Ovary (tissue), 9 donors: Measurements from ENCODE around the gene FGD3. TPM values are rescaled to one million over a fixed set of nuclear protein-coding genes. Genes with fewer than 3 reads are reported as not detected.

Source experiments
- DNase-seq, 5 donors: peaks; one replicate each; pipeline ENCODE4 v3.0.0-alpha.2; 2019 to 2020
- H3K27ac ChIP-seq, 2 donors: fragments of 200-600 bp; one replicate each; pipeline versions ENCODE4 v1.5.1 to v1.8.0; 2019 to 2022
- H3K27me3 ChIP-seq: fragments of 200-600 bp; one replicate; pipeline ENCODE4 v1.8.0; 2022
- H3K36me3 ChIP-seq: fragments of 200-600 bp; sonication (generic); one replicate; pipeline ENCODE4 v1.5.1; 2019
- H3K4me1 ChIP-seq: one replicate; pipeline ENCODE4 v1.8.1; 2013; ENCODE audit warnings: mild to moderate bottlenecking, moderate library complexity; ENCODE audit not compliant: insufficient read depth
- H3K4me3 ChIP-seq: fragments of 200-600 bp; sonication (generic); one replicate; pipeline ENCODE4 v1.5.1; 2017
- H3K9me3 ChIP-seq, 2 donors: fragments of 200-600 bp in 1 of 2; sonication (generic) in 1 of 2; one replicate each; pipeline versions ENCODE4 v1.5.1 to v1.8.1; 2013 to 2019; ENCODE audit warnings: mild to moderate bottlenecking in 1 of 2, moderate library complexity in 1 of 2
- EP300 ChIP-seq: sonication (generic); formaldehyde crosslinking; IDR thresholded peaks from one replicate; pipeline ENCODE4 v1.6.1; 2017; ENCODE audit warnings: antibody characterized with exemption
- POLR2A ChIP-seq: fragments of 450-650 bp; IDR thresholded peaks from one replicate; pipeline ENCODE4 v1.6.1; 2017; ENCODE audit warnings: antibody characterized with exemption, mild to moderate bottlenecking, moderate library complexity
- WGBS, 3 donors: extraction: QIAGEN DNeasy Blood & Tissue Kit in 1 of 3; methylation state at CpG; one replicate each; pipeline versions ENCODE4 v1.1.5 to v1.1.7; 2013 to 2017; 5-methylcytosine and 5-hydroxymethylcytosine counted together
- intact Hi-C, 4 donors: fragments of 100-400 bp; cut with DNase I; formaldehyde crosslinking; loops; one replicate each; pipeline versions ENCODE4 v1.11.0 to v1.15.1; 2022 to 2023
- polyA plus RNA-seq, 2 donors: library from polyadenylated mRNA; stranded (reverse); fragments of 200-250 nt in 1 of 2; fragments of 350-450 nt in 1 of 2; fragmentation: Illumina TruSeq in 1 of 2; extraction: RNeasy Lipid Tissue Mini Kit (QIAGEN cat#74804) in 1 of 2; gene quantifications; one replicate each; pipeline ENCODE4 v1.2.3, GENCODE V29; 2013 to 2014
- total RNA-seq, 7 donors: library from RNA; depleted of rRNA in 2 of 7; stranded (reverse); fragments of >200 nt in 2 of 7; fragmentation: NEBNext Ultra II Directional in 3 of 7; extraction: Animal tissue kit (Norgen Biotek cat#: 25700) in 3 of 7; gene quantifications; one replicate each; pipeline versions ENCODE4 v1.1.0 to v1.2.4, GENCODE V29; 2016 to 2023
- TF ChIP-seq, protein P1 (sequence below), 3 donors: fragments of 450-650 bp in 2 of 3; fragments of 200-600 bp in 1 of 3; IDR thresholded peaks; one replicate each; pipeline versions ENCODE4 v1.5.1 to v1.8.0; 2016 to 2022; ENCODE audit warnings: antibody characterized with exemption in 3 of 3, mild to moderate bottlenecking in 1 of 3
- donor health status: DM: no; HTN: no; CAD: no; lungs with moderate emphysema.
- donor health status: DM: no; HTN: no; CAD: no.
- donor health status: Bipolar disorder and iron deficiency.
- donor health status: DM: yes; HTN: yes; CAD: no.
- donor health status: DM: no; HTN: no; CAD: no.
- donor health status: DM: yes; HTN: yes; CAD: no.

Gene FGD3
- total and polyA plus RNA-seq, 9 donors: 1.1 to 6.7 (median 2.0) TPM

DNA sequence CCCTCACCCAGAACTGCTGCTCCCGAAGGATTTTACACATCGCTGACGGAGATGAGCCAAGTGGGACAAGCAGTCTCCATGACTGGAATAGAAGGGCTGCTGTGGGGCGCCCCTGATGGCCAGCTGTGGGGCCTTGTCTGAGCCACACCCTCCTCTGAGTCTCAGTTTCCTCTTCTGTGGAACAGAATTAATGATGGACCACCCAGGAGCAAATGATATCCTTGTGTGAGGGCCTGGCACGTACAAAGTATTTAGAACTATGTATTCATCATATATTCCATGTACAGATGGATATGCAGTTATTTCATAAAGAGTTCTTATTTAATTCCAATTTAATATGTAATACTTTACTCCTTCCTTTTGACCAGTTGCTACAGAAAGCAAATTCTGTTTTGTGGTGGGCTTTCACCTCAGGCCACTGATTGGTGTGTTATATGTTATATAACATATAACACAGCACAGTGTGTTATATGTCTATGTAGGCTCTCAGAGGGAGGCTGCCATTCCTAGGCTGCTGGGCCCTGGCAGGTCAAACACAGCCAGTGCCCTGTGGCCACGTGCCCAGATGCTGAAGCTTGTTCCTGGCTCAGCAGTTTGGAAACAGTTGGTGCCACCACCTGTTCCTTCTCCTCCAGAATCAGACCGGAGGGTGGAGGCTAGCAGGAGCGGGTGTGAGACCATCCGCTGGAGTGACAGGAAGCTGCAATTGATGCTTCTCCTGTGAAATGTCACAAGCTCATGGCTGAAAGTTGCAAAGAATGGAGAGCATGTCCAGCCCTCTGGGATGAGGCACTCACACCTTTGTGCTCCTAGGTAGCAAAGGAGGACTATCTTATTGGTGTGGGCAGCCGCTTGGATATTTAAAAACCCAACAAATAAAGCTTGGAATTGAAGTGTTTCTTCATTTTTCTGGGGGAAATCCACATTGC lies 4.4 kb upstream of the FGD3 start:
- no peaks in the 10 kb centered on the region for H3K27me3 ChIP-seq
- intact Hi-C loops: no loop called here
- no peak overlapping the region for H3K27ac ChIP-seq
- DNase-seq: no peak
- no peaks in the 10 kb centered on the region for H3K36me3 ChIP-seq
- TF ChIP-seq EP300: no peak
- TF ChIP-seq POLR2A: no peak
- TF ChIP-seq, protein P1, sequence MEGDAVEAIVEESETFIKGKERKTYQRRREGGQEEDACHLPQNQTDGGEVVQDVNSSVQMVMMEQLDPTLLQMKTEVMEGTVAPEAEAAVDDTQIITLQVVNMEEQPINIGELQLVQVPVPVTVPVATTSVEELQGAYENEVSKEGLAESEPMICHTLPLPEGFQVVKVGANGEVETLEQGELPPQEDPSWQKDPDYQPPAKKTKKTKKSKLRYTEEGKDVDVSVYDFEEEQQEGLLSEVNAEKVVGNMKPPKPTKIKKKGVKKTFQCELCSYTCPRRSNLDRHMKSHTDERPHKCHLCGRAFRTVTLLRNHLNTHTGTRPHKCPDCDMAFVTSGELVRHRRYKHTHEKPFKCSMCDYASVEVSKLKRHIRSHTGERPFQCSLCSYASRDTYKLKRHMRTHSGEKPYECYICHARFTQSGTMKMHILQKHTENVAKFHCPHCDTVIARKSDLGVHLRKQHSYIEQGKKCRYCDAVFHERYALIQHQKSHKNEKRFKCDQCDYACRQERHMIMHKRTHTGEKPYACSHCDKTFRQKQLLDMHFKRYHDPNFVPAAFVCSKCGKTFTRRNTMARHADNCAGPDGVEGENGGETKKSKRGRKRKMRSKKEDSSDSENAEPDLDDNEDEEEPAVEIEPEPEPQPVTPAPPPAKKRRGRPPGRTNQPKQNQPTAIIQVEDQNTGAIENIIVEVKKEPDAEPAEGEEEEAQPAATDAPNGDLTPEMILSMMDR (IDR thresholded peaks at IDR 0.05): no peak
- no peaks in the 10 kb centered on the region for H3K4me1 ChIP-seq
- 76 to 85% (median 79%) methylated on average over 10 of the region's 10 CpGs for WGBS, 3 donors
- no peaks in the 10 kb centered on the region for H3K9me3 ChIP-seq
- no peak overlapping the region for H3K4me3 ChIP-seq

DNA sequence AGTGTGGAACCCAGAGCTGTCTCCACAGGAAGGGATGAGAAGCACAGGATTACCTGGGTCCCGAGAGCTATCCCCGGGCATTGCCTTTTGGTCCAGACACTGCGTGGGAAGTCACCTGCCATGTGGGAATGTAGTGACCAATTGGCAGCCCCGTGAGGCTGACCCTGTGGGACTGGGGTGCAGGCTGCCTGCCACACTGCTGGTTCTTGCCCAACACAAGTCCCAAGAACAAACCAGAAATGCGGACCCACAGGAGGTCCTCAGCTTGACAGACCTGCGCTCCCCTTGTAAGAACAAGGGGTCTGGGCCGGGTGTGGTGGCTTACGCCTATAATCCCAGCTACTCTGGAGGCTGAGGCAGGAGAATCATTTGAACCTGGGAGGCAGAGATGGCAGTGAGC lies 2.4 kb upstream of the FGD3 start:
- no peaks in the 10 kb centered on the region for H3K9me3 ChIP-seq
- 76 to 82% (median 81%) methylated on average over 8 of the region's 8 CpGs for WGBS, 3 donors

DNA sequence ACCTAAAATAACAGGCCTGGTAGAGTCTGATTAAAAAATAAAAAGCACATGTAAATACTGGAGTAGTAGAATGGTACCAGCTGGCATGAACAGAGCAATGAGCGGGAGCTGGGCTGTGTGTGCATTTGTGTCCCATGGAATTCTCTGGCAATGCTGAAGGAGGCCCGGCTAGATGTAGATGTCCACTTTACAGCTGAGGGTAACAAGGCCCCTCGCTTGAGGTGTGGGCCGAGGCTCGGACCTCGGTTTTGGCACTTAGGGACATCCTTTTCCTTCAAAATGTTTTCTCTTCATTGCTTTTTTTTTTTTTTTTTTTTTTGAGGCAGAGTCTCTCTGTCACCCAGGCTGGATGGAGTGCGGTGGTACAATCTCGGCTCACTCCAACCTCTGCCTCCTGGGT lies 1.5 kb upstream of the FGD3 start:
- Histone ChIP-seq H3K27me3 (no peaks in the 10 kb centered on the region), H3K4me3 (no peak overlapping the region), H3K36me3 (no peaks in the 10 kb centered on the region), H3K9me3 (no peaks in the 10 kb centered on the region), H3K27ac (no peak overlapping the region), H3K4me1 (no peaks in the 10 kb centered on the region)
- 94 to 99% (median 97%) methylated on average over 8 of the region's 8 CpGs for WGBS, 3 donors
- DNase-seq: no peak
- intact Hi-C loops: no loop called here
- TF ChIP-seq EP300: no peak
- TF ChIP-seq POLR2A: no peak
- TF ChIP-seq, protein P1 (IDR thresholded peaks at IDR 0.05): no peak

More for the DNA sequence above, 2.4 kb upstream of the FGD3 start:
- Histone ChIP-seq H3K4me1 (no peaks in the 10 kb centered on the region), H3K36me3 (no peaks in the 10 kb centered on the region), H3K27ac (no peak overlapping the region), H3K4me3 (no peak overlapping the region), H3K27me3 (no peaks in the 10 kb centered on the region)
- intact Hi-C loops: no loop called here
- TF ChIP-seq EP300 (no peak), POLR2A (no peak)
- TF ChIP-seq, protein P1 (IDR thresholded peaks at IDR 0.05): no peak
- DNase-seq: no peak

DNA sequence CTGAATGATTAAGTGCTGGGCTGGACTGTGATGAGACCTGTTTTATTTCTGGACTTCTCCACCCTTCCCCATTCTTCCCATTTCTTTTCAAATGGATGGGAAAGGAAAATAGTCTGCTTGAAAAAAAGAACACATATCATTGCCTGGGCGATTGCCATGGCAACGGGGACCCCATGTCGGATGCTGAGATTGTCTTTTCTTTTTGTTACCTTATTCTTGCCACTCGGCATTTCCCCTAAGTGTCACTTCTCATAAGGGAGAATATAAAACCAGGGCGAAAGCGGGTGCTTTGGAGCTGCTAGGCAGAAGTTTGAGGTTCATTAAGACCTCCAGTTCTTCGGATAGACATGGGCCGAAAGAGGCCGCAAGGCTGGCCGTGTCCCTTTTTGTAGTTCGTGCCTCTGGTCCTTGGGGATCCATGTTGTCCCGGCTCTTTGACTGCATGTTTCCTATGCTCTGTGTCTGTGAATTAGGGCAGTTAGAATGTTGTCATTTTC lies 763 bp downstream of the FGD3 start:
- no peak for DNase-seq
- Histone ChIP-seq H3K27me3 (no peaks in the 10 kb centered on the region), H3K4me3 (no peak overlapping the region), H3K9me3 (no peaks in the 10 kb centered on the region), H3K27ac (no peak overlapping the region), H3K36me3 (no peaks in the 10 kb centered on the region), H3K4me1 (no peaks in the 10 kb centered on the region)
- TF ChIP-seq, protein P1 (IDR thresholded peaks at IDR 0.05): no peak
- TF ChIP-seq EP300: no peak
- TF ChIP-seq POLR2A: no peak
- 80 to 82% (median 80%) methylated on average over 12 of the region's 12 CpGs for WGBS, 3 donors
- intact Hi-C loops: no loop called here
